Nephron (organoid): ENCODE data around the gene LSP1.

ENCODE experiments used
- H3K27ac Mint-ChIP-seq, 3 experiments: 2 replicates each; pipeline ENCODE4 v1.8.0; 2020; ENCODE audit warnings: mixed read lengths in 3 of 3, mild to moderate bottlenecking in 2 of 3, moderate library complexity in 1 of 3
- H3K27me3 Mint-ChIP-seq: 2 replicates; pipeline ENCODE4 v1.8.0; 2021; ENCODE audit warnings: low read depth, mild to moderate bottlenecking, moderate library complexity, mixed read lengths
- H3K36me3 Mint-ChIP-seq: 2 replicates; pipeline ENCODE4 v1.8.0; 2020; ENCODE audit warnings: low read depth, mixed read lengths
- H3K4me1 Mint-ChIP-seq: 2 replicates; pipeline ENCODE4 v1.8.0; 2020; ENCODE audit warnings: mixed read lengths
- H3K4me3 Mint-ChIP-seq, 3 experiments: 2 replicates each; pipeline ENCODE4 v1.8.0; 2020; ENCODE audit warnings: mild to moderate bottlenecking in 3 of 3, mixed read lengths in 3 of 3, moderate library complexity in 2 of 3
- H3K9me3 Mint-ChIP-seq: 2 replicates; pipeline ENCODE4 v1.8.0; 2020; ENCODE audit warnings: mixed read lengths
- TF ChIP-seq, protein P1 (sequence below), 3 experiments: fragments of 200-600 bp; sonication (generic); IDR thresholded peaks; one replicate each; pipeline ENCODE4 v1.5.0; 2021; ENCODE audit warnings: antibody characterized with exemption in 3 of 3; ENCODE audit not compliant: unreplicated experiment in 3 of 3

Gene LSP1

DNA sequence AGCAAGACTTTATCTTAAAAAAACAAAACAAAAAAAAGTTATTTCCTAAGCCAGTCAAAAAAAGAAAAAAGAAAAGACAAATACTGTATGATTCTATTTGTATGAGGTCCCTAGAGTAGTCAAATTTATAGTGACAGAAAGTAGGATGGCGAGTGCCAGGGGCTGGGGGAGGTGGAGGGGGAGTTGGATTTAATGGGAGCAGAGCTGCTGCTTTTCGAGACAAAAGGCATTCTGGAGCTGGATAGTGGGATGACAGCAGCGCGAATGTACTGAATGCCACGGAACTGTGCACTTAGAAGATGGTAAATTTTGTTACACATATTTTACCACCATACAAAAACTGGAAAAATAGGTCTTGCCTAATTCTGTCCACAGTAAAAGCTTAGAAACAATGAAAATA, 35.9 kb upstream of the LSP1 start:
- Mint-ChIP-seq H3K27me3 (peaks cover 6% of the 10 kb centered on the region), H3K4me3 (no peak overlapping the region), H3K4me1 (peaks cover 8% of the 10 kb centered on the region), H3K36me3 (no peaks in the 10 kb centered on the region), H3K9me3 (peaks cover 28% of the 10 kb centered on the region), H3K27ac (no peak overlapping the region)
- TF ChIP-seq, protein P1, sequence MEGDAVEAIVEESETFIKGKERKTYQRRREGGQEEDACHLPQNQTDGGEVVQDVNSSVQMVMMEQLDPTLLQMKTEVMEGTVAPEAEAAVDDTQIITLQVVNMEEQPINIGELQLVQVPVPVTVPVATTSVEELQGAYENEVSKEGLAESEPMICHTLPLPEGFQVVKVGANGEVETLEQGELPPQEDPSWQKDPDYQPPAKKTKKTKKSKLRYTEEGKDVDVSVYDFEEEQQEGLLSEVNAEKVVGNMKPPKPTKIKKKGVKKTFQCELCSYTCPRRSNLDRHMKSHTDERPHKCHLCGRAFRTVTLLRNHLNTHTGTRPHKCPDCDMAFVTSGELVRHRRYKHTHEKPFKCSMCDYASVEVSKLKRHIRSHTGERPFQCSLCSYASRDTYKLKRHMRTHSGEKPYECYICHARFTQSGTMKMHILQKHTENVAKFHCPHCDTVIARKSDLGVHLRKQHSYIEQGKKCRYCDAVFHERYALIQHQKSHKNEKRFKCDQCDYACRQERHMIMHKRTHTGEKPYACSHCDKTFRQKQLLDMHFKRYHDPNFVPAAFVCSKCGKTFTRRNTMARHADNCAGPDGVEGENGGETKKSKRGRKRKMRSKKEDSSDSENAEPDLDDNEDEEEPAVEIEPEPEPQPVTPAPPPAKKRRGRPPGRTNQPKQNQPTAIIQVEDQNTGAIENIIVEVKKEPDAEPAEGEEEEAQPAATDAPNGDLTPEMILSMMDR (IDR thresholded peaks at IDR 0.05; ENCODE audit: unreplicated experiment in 3 of 3), result no peak

DNA sequence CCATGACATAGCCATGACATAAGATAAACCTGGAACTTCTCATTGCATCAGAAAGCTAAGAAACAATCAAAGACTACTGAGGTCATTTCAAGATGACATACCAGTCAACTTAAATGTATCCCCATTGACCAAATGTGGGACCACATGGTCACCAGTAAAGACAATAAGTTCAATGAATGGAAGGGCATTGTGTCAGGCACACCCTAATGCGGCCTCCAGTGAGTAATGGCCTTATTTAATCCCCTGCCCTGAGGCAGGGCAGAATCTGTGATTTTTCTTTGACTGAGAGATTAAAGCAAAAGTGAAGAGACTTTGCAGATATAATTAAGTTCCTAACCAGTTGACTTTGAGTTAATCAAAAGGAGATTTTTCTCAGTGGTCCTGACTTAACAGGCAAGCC, 35.4 kb upstream of the LSP1 start:
- H3K4me1 Mint-ChIP-seq, result peaks cover 8% of the 10 kb centered on the region

GRCh38 chr11:1819074-1819473, 33.8 kb upstream of the LSP1 start:
- H3K4me3 Mint-ChIP-seq, result no peak overlapping the region
- TF ChIP-seq, protein P1 (IDR thresholded peaks at IDR 0.05; ENCODE audit: unreplicated experiment in 3 of 3), result no peak

More for the DNA sequence above, 35.4 kb upstream of the LSP1 start:
- Mint-ChIP-seq H3K27ac (no peak overlapping the region), H3K36me3 (no peaks in the 10 kb centered on the region), H3K4me3 (no peak overlapping the region), H3K27me3 (peaks cover 6% of the 10 kb centered on the region), H3K9me3 (peaks cover 25% of the 10 kb centered on the region)
- TF ChIP-seq, protein P1 (IDR thresholded peaks at IDR 0.05; ENCODE audit: unreplicated experiment in 3 of 3), result no peak

DNA sequence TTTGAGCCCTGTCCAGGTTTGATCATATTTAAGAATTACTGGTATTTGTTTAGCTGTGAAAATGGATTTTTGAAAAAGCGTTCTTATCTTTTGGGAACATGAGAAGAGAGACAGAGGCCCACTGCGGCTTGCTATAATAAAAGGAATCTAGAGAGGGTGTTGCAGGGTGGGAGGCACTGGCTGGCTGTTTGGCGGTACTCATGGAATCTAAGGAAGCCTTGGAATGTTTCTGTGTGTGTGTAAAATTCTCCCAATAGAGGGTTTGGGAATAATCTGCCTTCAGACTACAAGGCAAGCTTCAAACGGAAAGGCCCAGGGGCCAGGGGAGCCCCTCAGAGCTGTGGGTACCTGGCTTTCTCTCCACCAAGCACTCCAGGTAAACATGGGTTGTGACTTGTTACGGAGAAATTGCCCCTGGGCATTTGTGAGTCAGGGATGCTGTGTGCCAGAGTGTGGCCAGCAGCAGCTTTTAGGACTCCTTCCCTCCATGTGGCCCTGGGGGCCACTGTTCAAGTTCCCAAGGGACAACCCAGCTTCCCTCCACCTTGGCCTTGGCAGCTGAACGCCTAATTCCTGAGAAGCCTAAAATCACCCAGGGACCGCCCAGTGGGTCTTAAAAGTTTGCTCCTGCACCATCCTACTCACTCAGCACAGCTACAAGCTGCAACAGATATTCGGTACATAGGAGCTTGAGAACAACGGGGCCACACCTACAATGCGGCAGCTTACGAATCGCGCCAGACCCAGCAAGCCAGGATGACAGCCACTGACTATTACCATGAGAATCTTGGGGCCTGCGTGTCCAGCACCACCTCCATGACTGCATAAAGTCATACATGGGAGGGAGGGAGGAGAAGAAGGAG, 32.2 kb upstream of the LSP1 start:
- peak overlapping the region in 1 of 3 experiments; percentile 24 for H3K27ac Mint-ChIP-seq
- peak overlapping the region in 1 of 3 experiments; percentile 38 for H3K4me3 Mint-ChIP-seq
- TF ChIP-seq, protein P1 (IDR thresholded peaks at IDR 0.05; ENCODE audit: unreplicated experiment in 3 of 3), result no peak
- peaks cover 19% of the 10 kb centered on the region for H3K9me3 Mint-ChIP-seq
- no peaks in the 10 kb centered on the region for H3K27me3 Mint-ChIP-seq
- H3K36me3 Mint-ChIP-seq, result no peaks in the 10 kb centered on the region
- peaks cover 8% of the 10 kb centered on the region for H3K4me1 Mint-ChIP-seq

More at GRCh38 chr11:1819074-1819473, 33.8 kb upstream of the LSP1 start:
- Mint-ChIP-seq H3K36me3 (no peaks in the 10 kb centered on the region), H3K27me3 (no peaks in the 10 kb centered on the region), H3K27ac (no peak overlapping the region), H3K4me1 (peaks cover 8% of the 10 kb centered on the region), H3K9me3 (peaks cover 19% of the 10 kb centered on the region)

DNA sequence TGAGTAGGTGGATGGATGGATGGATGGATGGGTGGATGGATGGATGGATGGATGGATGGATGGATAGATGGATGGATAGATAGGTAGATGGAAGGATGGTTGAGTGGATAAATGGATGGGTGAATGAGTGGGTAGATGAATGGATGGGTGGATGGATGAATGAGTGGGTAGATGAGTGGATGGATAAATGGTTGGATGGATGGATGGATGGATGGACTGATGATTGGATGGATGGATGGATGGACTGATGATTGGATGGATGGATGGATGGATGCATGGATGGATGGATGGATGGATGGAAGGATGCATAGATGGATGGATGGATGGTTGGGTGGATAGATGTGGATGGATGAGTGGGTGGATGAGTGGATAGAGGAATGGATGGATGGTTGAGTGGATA, 31.3 kb upstream of the LSP1 start:
- Mint-ChIP-seq H3K36me3 (no peaks in the 10 kb centered on the region), H3K4me3 (no peak overlapping the region), H3K27me3 (no peaks in the 10 kb centered on the region), H3K9me3 (peaks cover 19% of the 10 kb centered on the region), H3K4me1 (peaks cover 8% of the 10 kb centered on the region), H3K27ac (no peak overlapping the region)
- TF ChIP-seq, protein P1 (IDR thresholded peaks at IDR 0.05; ENCODE audit: unreplicated experiment in 3 of 3), result no peak
